Measurements from ENCODE around the gene SPRR2A. TPM values are rescaled to one million over a fixed set of nuclear protein-coding genes. Genes with fewer than 3 reads are reported as not detected.

SPRR2A gene
- total RNA-seq, 1 donor from 2014 or later: not detected

DNA sequence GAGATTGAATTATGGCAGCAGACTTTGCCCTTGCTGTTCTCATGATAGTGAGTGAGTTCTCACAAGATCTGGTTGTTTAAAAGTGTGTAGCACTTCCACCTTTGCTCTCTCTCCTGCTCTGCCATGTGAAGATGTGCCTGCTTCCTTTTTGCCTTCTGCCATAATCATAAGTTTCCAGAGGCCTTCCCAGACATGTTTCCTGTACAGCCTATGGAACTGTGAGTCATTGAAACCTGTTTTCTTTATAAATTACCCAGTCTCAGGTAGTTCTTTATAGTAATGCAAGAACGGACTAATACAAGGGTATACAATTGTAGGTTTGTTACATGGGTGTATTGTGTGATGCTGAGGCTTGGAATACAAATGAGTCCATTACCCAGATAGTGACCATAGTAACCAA is 22.1 kb downstream of the SPRR2A start:
- intact Hi-C loops (cut with micrococcal nuclease): no loop called here
- POLR2A ChIA-PET: no interaction called here
- no peaks in the 10 kb centered on the region for H3K4me1 Mint-ChIP-seq
- no peak overlapping the region for H3K27ac Mint-ChIP-seq
- peaks cover 28% of the 10 kb centered on the region for H3K27me3 Mint-ChIP-seq
- CTCF ChIA-PET: no interaction called here
- no peak for DNase-seq
- no peaks in the 10 kb centered on the region for H3K36me3 Mint-ChIP-seq (ENCODE audit: low read depth)
- TF ChIP-seq CTCF (IDR thresholded peaks at IDR 0.05): no peak
- H3K9me3 Mint-ChIP-seq: no peaks in the 10 kb centered on the region
- H3K4me3 Mint-ChIP-seq: no peak overlapping the region
- ATAC-seq (ENCODE audit: low read depth): no peak

DNA sequence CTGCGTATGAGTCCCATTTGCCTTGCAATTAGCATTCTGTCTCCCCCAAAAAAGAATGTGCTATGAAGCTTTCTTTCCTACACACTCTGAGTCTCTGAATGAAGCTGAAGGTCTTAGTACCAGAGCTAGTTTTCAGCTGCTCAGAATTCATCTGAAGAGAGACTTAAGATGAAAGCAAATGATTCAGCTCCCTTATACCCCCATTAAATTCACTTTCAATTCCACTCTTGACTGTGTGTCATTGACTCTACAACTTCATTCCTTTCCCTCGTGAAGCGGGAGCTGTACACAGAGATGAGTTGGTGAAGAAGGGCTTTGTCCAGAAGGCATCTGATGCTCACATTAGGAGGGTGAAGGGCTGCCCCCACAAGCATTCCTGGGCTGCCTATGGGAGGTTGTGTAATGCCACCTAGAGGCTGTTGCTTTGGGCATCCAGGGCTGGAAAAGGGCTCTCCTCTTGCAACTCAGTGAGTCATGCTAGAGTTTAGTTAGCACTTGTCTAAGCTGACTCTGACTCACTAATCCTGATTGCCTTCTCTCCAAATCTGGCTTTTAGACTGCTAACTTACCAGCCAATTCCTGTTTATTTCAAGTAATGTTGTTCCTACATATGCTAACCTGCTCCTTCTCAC is 24.5 kb downstream of the SPRR2A start:
- no peak for DNase-seq
- H3K27me3 Mint-ChIP-seq: peaks cover 26% of the 10 kb centered on the region
- CTCF ChIA-PET: no interaction called here
- TF ChIP-seq CTCF (IDR thresholded peaks at IDR 0.05): no peak
- intact Hi-C loops (cut with micrococcal nuclease): no loop called here
- H3K9me3 Mint-ChIP-seq: peaks cover 3% of the 10 kb centered on the region
- POLR2A ChIA-PET: no interaction called here
- ATAC-seq (ENCODE audit: low read depth): no peak
- H3K4me3 Mint-ChIP-seq: no peak overlapping the region
- no peaks in the 10 kb centered on the region for H3K4me1 Mint-ChIP-seq
- no peaks in the 10 kb centered on the region for H3K36me3 Mint-ChIP-seq (ENCODE audit: low read depth)
- no peak overlapping the region for H3K27ac Mint-ChIP-seq

- POLR2A ChIA-PET: no interaction called here
- Mint-ChIP-seq H3K27ac (no peak overlapping the region), H3K9me3 (peaks cover 3% of the 10 kb centered on the region), H3K27me3 (peaks cover 19% of the 10 kb centered on the region), H3K4me1 (no peaks in the 10 kb centered on the region), H3K36me3 (ENCODE audit: low read depth) (no peaks in the 10 kb centered on the region), H3K4me3 (no peak overlapping the region)
- TF ChIP-seq CTCF (IDR thresholded peaks at IDR 0.05): no peak
- DNase-seq: no peak
- intact Hi-C loops (cut with micrococcal nuclease): no loop called here
- CTCF ChIA-PET: no interaction called here
- no peak for ATAC-seq (ENCODE audit: low read depth)
These were observed 25.2 kb downstream of the SPRR2A start for GRCh38 chr1:153032073-153032472.

DNA sequence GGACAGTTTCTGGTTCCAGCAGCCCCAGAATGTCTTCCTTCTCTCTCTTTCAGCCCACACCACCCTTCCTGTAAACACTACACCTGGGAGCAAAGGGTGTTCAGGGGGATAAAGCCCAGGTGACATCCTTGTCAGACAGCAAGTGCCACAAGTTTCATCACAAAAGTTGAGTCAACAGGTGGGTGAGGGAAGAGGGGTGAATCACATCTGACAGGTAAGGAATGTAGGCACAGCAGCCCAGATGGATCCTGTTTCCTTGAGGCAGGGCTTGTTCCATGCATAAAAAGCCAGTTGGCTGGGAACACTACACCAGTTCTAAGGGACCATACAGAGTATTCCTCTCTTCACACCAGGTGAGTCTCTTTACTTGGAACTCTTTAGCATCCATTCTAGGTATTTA is 26.4 kb downstream of the SPRR2A start, which contains the start of gene SPRR1B:
Gene SPRR1B, plus strand, starts transcription at position 309 of the 400 bp plus-strand sequence. CDS start 1,143 bp downstream, outside the sequence.
- TF ChIP-seq CTCF (IDR thresholded peaks at IDR 0.05): no peak
- H3K36me3 Mint-ChIP-seq (ENCODE audit: low read depth): no peaks in the 10 kb centered on the region
- ATAC-seq (ENCODE audit: low read depth) (no peak), DNase-seq (no peak)
- intact Hi-C loops (cut with micrococcal nuclease): no loop called here
- POLR2A ChIA-PET: no interaction called here
- CTCF ChIA-PET: no interaction called here
- peaks cover 3% of the 10 kb centered on the region for H3K9me3 Mint-ChIP-seq
- peaks cover 16% of the 10 kb centered on the region for H3K27me3 Mint-ChIP-seq
- H3K4me1 Mint-ChIP-seq: no peaks in the 10 kb centered on the region
- H3K27ac Mint-ChIP-seq: no peak within 1 kb of the TSS
- no peak within 1 kb of the TSS for H3K4me3 Mint-ChIP-seq

DNA sequence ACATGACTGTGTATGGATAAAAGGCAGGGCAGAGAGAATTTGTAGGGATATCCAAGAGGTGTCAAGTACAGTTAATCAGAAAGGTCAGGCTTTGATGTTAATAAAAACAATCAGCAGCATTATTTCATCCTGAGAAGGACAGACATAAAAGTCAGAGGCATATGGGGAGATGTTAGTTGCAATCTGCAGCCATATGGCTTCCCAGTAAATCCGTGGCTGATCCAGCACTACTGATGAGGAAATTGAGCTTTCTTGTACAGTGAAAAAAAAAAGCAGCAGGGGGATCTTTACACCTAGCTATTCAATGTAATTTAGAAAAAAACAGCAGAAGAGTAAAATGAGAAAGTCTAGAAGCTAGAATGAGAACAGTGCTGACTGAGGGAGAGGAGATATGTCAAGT is 28.5 kb downstream of the SPRR2A start:
- H3K27me3 Mint-ChIP-seq: peaks cover 18% of the 10 kb centered on the region

More for the DNA sequence above, 28.5 kb downstream of the SPRR2A start:
- no peak overlapping the region for H3K4me3 Mint-ChIP-seq
- H3K4me1 Mint-ChIP-seq: no peaks in the 10 kb centered on the region
- no peaks in the 10 kb centered on the region for H3K36me3 Mint-ChIP-seq (ENCODE audit: low read depth)
- TF ChIP-seq CTCF (IDR thresholded peaks at IDR 0.05): no peak
- H3K9me3 Mint-ChIP-seq: peaks cover 3% of the 10 kb centered on the region
- CTCF ChIA-PET: no interaction called here
- no peak for DNase-seq
- ATAC-seq (ENCODE audit: low read depth): no peak
- POLR2A ChIA-PET: no interaction called here
- intact Hi-C loops (cut with micrococcal nuclease): no loop called here
- H3K27ac Mint-ChIP-seq: no peak overlapping the region

All from activated B cell treated with CpG ODN at 0.5 μM for 24 hours (primary cell).